Raji (cell line): Measurements from ENCODE around the gene AASS.

ENCODE experiments used
- POLR2A ChIP-seq: IDR thresholded peaks from 2 replicates; pipeline ENCODE4 v1.6.1; 2011; ENCODE audit warnings: low read depth, low read length, control low read depth; ENCODE audit not compliant: insufficient read depth

AASS gene

GRCh38 chr7:122136078-122136477 is 8.0 kb downstream of the AASS start:
- no peak for TF ChIP-seq POLR2A

GRCh38 chr7:122135275-122135674 is 8.8 kb downstream of the AASS start:
- no peak for TF ChIP-seq POLR2A

DNA sequence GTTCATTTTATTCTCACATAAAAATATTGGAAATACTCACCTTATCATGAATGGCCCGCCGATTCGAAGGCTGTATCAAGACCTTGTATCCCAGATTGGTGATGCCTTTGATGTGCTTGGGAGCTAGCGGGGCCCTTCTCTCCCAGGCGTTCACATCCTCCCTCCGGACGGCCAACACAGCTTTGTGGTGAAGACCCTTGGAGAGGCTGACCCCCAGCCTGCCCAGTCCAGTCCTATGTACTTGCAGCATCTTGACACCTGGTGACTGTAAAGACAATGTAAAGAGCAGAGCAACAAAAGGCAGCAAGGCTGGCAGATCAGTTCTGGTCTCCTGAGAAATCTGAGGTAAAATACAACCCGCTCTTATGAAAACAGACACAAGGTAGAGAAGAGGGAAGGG is 10.6 kb downstream of the AASS start:
- TF ChIP-seq POLR2A, result no peak

DNA sequence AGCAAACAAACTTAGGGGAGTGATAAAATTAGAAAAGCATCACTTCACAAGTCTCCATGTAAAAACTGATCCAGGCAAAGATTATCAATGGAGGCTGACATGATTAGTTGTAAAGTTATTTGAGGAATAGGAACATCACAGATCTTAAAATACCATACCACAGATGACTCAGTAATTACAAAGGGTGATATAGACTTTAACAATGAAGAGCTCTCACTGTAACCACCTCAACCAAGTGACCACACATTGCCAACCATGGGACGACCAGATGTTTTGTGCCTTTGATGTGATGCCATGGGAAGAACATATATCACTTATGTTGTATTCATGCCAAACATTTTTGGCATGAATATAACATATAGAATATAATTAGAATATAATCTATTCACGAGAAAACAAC is 11.7 kb downstream of the AASS start:
- no peak for TF ChIP-seq POLR2A

GRCh38 chr7:122123746-122124145 is 20.3 kb downstream of the AASS start:
- TF ChIP-seq POLR2A, result no peak

GRCh38 chr7:122118757-122119156 is 25.3 kb downstream of the AASS start:
- no peak for TF ChIP-seq POLR2A

GRCh38 chr7:122103064-122103463 is 41.0 kb downstream of the AASS start:
- no peak for TF ChIP-seq POLR2A

DNA sequence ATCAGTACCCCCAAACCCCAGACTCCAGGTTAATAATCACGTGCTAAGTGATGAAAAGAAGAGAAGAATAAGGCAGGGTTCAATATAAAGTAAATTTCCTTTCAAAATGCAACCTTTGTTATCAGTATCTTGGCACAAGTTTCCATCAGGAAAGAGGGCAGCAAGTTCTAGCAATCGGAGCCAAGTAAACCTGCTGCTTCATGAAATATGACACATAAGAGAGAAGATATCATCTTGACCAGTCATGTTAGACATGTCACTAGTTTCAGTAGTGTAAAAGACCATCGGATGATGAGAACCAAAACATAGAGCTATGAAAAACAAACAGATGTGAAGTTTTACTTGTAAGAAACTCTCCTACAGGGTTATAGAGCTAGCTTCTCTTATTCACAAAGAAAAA is 44.0 kb downstream of the AASS start:
- no peak for TF ChIP-seq POLR2A

GRCh38 chr7:122095642-122096041 is 48.4 kb downstream of the AASS start:
- no peak for TF ChIP-seq POLR2A

- TF ChIP-seq POLR2A, result no peak
These were observed 49.5 kb downstream of the AASS start for GRCh38 chr7:122094549-122094948.

GRCh38 chr7:122092964-122093797 is 50.9 kb downstream of the AASS start:
- no peak for TF ChIP-seq POLR2A

- no peak for TF ChIP-seq POLR2A
These were observed 61.4 kb downstream of the AASS start for GRCh38 chr7:122082670-122083069.

DNA sequence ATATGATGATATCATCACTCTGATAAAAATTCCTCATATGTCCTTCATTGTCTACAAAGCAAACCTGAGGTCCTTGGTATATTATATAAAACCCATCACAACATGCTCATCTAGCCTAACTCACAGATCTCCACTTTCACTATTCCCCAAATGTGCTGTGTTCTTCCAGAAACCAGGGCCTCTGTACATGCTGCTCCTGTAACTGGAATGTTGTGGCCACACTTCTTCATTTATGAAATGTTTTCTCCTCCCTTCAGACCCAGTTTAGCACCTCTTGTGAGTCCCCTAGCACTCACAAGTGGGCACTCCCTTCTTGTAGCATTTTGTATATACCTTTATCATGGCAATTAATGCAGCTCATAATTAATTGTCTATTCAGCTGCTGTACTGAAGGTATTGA is 61.9 kb downstream of the AASS start:
- no peak for TF ChIP-seq POLR2A

DNA sequence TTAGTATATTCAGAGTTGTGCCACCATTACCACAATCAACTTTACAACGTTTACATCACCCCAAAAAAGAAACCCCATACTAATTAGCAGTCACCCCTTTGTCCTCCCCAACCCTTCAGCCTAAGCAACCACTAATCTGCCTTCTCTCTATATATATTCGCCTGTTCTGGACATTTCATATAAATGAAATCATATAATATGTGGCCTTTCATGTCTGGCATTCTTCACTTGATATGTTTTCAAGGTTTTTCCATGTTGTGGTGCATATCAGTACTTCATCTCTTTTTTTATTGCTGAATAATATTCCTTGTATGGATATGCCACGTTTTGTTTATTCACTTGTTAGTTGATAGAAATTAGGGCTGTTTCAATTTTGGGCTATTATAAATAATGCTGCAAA is 70.4 kb downstream of the AASS start:
- no peak for TF ChIP-seq POLR2A

- TF ChIP-seq POLR2A, result no peak
These were observed 71.0 kb downstream of the AASS start for GRCh38 chr7:122072924-122073599.

DNA sequence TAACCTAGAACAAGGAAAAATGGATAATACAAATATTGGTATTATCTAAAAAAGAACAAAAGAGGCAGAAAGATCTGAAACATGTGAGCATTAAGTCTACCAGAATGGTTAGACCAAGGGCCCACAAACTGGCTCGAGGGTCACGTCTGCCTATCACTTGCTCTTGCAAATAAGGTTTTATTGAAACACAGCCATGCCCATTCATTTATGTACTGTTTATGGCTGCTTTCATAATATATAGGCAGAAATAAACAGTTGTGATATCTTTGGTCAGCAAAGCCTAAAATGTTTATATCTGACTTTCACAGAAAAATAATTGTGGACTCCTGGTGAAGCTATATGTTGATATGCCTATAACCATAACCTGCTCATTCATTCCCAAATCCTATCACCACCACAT is 71.8 kb downstream of the AASS start:
- TF ChIP-seq POLR2A, result no peak

DNA sequence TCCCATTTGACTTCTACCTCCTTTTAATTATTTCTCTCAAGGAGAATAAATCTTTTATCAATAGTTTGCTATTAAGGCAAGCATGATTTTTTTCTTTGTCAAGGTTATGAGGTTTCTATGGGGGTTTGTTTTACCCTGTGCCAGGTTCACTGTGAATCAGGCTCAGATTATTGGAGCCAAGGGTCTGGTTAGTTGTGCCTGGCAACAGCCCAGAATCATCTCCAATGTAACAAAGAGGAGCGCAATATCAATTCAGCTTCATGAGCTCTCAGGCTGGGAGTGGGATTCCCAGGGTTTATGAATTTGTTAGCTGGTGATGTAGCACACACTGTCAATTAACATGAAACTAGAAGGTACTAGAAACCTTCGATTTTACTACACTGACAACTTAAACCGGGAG is 73.2 kb downstream of the AASS start:
- TF ChIP-seq POLR2A, result no peak

DNA sequence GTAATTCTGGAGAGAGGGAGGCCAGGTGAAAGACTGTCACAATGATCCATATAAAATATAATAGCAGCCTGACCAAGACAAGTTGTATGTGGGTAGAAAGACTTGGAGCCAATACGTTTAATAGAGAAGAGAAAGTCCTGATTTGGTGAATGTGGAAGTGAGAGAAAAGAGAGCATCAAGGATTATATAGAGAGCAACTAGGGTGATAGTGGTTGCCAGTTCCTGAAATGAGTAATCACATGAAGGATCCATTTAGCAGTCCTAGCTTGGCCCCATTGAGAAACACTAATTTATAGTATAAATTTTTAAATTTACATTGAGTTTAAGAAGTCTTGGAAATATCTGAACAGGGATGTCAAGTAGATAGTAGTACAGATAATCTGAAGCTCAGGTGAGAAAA is 74.0 kb downstream of the AASS start:
- no peak for TF ChIP-seq POLR2A
